HG03558 (cell line): ENCODE data around the gene TOP1.
"Not testable (repeated sequence)": the region's sequence is repeated elsewhere in the genome, so short reads cannot be mapped to it uniquely, and the experiment has no call there.

Experiments
- ATAC-seq: cut with Tn5 transposase; IDR thresholded peaks from one replicate; pipeline ENCODE4 v1.9.1; 2021; ENCODE audit warnings: moderate number of reproducible peaks; ENCODE audit not compliant: unreplicated experiment; ENCODE audit errors: extremely low read depth

The TOP1 gene

GRCh38 chr20:41086402-41087324 is 58.0 kb downstream of the TOP1 start:
- no peak for ATAC-seq

DNA sequence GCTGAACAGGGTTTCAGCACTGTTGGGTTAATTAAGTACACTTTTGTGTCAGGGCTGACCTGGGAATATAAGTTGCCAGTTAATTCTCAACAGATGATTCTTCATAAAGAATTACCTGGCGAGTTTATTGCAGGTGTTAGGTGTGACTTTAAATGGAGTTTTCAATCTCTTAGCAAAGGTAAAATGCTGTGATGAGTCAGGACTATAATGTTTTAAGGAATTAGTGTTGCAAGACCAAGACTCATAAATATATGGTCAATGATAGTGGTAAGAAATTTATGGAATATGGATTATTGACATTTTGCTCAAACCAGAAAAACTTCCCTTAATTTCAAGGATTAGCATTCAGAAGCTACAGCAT is 58.7 kb downstream of the TOP1 start:
- ATAC-seq = no peak

DNA sequence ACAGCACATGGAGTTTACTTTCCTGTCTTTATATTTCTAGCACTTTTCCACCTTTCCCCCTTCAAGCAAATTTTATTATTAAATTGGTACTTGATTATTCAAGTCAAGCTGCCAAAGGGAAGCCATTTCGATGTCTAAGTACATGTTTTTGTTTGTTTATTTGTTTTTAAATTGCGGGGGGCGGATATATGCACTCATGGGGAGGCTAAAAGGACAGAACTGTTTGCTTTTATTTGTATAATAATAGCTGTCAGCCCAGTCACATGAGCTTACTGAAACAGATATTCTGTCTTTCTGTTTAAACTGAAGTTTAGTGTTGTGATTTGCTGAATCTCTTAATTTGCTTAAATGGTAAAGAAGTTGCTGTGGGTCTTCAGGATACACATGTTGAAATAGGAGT is 59.2 kb downstream of the TOP1 start:
- no peak for ATAC-seq

GRCh38 chr20:41089555-41089954 is 60.9 kb downstream of the TOP1 start:
- no peak for ATAC-seq

GRCh38 chr20:41091927-41092326 is 63.3 kb downstream of the TOP1 start:
- ATAC-seq = no peak

DNA sequence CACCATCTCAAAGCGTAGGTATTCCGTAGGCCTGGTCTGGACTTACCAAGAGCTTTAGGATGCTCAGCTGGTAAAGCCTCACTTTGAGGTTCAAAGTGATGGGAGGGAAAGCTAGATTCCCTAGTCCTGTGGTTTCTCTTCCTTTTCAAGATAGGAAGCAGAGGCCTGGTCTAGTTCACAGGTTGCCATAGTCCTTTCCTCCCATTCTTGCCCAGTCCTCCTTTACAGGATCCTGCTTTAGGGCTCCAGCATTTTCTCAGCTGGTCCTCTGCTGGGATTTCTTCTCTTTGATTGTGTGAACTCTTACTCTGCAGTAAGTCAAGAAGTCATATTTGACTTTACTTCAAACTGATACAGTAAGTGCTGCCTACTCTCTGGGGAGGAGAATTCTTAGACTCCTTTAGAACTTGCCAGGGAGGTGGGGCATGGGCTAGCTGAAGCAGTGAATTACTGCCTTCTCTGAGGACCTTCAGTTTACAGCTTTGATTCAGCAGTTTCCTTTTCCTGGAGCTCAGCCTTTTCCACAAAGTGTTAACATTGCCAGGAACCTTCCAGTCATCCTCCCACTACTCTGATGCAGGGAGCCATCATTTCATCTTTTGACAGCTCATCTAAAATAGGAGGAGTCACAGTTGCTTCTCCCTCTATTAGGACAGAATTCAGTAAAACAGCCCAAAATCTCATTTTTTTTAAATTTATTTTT is 65.9 kb downstream of the TOP1 start:
- no peak for ATAC-seq

DNA sequence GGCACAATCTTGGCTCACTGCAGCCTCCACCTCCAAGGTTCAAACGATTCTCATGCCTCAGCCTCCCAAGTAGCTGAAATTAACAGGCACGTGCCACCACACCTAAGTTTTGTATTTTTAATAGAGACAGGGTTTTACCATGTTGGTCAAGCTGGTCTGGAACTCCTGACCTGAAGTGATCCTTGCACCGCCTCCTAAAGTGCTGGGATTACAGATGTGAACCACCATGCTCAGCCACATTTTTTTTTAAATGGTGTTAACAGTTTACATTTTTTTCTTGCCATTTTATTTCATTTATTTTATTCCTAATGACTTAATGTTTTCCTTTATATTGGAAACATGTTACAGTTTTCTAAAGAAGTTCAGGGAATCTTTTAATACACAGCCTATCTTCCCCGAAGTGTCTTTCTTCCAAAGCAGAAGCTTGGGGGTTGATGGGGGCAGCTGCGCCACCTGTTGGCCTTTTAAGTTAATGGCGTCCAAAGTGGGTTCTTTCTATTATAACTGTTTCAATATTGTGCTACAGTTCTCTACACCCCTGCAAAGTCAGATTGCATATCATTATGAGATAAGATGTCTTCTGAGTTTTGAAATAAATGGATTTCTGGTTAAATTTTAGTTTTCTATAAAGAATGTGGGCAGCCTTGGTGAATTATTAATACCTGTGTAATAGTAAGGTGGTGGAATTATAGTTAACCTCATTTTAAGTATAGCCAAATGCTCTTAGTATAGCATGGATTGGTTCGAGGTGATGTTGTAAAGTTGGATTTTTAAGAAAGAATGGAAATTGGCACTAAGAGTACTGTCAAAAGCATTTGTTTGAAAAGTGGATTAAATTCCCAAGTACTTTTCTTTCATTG is 66.7 kb downstream of the TOP1 start:
- ATAC-seq = no peak

GRCh38 chr20:41098703-41099250 is 70.2 kb downstream of the TOP1 start:
- no peak for ATAC-seq

GRCh38 chr20:41100001-41100480 is 71.4 kb downstream of the TOP1 start:
- ATAC-seq = no peak

GRCh38 chr20:41101660-41102059 is 73.0 kb downstream of the TOP1 start:
- ATAC-seq = no peak

DNA sequence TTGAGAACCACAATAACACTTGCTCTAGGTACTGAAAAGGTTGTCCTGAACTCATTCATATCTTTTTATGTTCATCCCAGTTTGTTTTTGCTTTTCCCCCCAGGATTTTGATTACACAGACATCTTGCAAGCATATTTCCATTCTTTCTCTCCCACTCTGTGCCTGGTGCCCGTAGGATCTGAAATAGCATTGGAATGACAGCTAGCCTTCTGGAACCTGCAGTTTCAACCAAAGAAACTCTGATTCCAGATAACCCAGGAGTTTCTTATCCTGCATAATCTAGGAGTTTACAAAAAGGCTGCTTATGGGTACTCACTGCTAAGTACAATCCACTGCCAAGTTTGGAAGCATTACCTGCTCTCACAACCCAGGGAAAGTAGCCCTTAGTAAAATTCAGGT is 79.9 kb downstream of the TOP1 start:
- no peak for ATAC-seq

GRCh38 chr20:41110012-41110411 is 81.4 kb downstream of the TOP1 start:
- ATAC-seq = no peak

- no peak for ATAC-seq
These were observed 82.4 kb downstream of the TOP1 start for GRCh38 chr20:41110930-41111577.

- ATAC-seq = no peak
These were observed 82.9 kb downstream of the TOP1 start for GRCh38 chr20:41111578-41111951.

DNA sequence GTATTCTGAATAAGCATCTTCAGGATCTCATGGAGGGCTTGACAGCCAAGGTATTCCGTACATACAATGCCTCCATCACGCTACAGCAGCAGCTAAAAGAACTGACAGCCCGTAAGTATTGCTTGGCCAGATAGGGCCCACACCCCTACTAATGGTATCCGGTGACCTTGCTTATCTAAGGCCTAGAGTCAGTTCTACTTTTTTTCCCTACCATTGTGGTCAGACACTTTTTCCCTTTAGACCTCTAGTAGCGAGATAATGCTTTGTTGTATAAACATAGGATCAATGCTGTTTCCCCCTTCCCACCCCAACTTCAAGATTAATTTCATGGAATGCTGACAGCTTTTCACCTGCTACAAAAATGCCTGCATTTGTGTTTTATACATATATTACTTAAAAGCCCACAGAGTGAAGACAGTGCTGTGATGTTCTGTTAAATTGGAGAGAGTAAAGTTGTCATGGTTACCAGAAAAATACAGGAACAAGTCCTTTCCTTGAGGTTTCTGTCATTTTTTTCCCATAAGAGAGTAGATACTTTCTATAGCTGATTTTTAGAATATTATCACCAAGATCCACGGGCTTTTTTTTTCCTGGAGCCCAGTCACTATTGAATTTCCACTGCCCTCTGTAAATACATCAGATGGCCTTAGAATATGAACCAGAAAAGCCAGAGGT is 87.8 kb downstream of the TOP1 start:
- ATAC-seq = no peak

DNA sequence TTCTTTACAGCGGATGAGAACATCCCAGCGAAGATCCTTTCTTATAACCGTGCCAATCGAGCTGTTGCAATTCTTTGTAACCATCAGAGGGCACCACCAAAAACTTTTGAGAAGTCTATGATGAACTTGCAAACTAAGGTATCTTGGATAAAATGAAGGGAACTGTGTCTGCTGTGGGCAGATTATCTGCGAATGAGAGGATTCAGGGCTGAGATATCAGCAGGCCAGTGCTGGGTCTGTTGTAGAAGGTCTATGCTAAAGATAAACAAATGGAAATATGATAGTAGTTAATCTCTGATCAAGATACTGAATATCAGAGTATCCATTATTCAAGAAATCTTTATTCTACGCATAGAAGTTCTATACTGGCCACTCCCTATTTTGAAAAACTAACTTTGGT is 89.5 kb downstream of the TOP1 start:
- not testable (repeated sequence) for ATAC-seq

- no peak for ATAC-seq
These were observed 90.0 kb downstream of the TOP1 start for GRCh38 chr20:41118632-41119031.

DNA sequence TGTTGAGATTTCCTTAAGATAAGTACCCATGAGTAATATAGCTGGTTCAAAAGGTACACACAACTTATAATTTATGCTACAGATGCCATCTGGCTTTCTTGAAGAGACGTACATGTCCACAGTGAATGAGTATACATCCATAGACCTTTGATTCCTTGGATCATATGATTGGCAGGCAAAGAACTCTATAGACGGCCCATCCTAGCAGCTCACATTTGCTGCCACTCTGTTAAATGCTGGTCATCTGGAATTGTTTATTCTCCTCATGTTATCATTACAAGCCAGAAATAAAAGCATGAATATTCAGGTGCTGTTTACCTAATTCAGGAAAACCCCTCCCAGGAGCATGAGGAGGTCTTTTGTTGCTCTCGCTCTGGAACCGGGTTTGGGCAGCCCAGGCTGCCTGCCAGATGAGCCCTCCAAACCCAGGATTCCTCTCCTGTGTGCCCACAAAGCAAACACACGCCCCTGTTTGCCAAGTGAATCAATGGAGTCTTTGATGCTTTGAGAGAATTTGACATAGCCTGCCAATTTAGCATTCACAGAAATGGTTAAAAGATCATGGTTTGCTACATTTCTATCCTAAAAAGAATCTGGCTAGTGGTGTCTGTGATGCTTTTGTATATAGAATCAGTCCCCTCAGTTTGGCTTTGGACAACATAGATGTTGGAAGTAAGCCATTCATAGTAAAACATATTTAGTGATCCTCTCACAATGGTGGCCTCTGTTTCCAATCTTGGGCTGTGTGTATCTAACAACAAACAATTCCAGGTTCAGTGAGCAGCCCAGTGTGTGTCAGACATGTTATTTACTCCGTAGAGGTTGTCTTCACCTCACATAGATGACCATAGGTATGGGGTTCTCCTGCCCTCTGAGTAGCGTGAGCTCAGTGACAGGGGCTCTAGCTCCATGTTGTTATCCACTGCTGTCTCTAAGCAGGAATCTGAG is 91.3 kb downstream of the TOP1 start:
- ATAC-seq = no peak
